ENCODE measurements around the gene KIF18B.

- TF ChIP-seq CTCF (IDR thresholded peaks at IDR 0.05) (no peak), POLR2A (IDR thresholded peaks at IDR 0.05) (no peak), POLR2AphosphoS5 (IDR thresholded peaks at IDR 0.05) (no peak)
Measured at GRCh38 chr17:44875761-44876160, 71.8 kb downstream of the KIF18B start.
